SU-DHL-6 (cell line): ENCODE results near the gene DPP4.

Experiments used
- H2AFZ ChIP-seq: fragments of 200-600 bp; sonication (generic); 2 replicates; pipeline ENCODE4 v1.6.1; 2014; ENCODE audit warnings: low read depth, mild to moderate bottlenecking, moderate library complexity, mixed read lengths, antibody characterized with exemption, low read length; ENCODE audit not compliant: severe bottlenecking
- H3F3A ChIP-seq: fragments of 200-600 bp; shearing (Covaris generic); 2 replicates; pipeline ENCODE4 v1.6.0; 2016; ENCODE audit warnings: antibody characterized with exemption, mild to moderate bottlenecking; ENCODE audit not compliant: insufficient read depth
- H3K27ac ChIP-seq: fragments of 200-600 bp; sonication (generic); 2 replicates; pipeline ENCODE4 v1.5.1; 2016; ENCODE audit warnings: low read depth, mild to moderate bottlenecking, low read length, moderate library complexity, mixed read lengths
- H3K27me3 ChIP-seq: fragments of 200-600 bp; sonication (generic), shearing (Covaris generic); 2 replicates; pipeline ENCODE4 v1.6.0; 2014; ENCODE audit warnings: mild to moderate bottlenecking, low read length
- H3K36me3 ChIP-seq: fragments of 200-600 bp; sonication (generic); 2 replicates; pipeline ENCODE4 v1.6.1; 2014; ENCODE audit warnings: mild to moderate bottlenecking, low read length, mixed read lengths
- H3K4me2 ChIP-seq: fragments of 300-600, 200-600 bp; shearing (Covaris generic), sonication (generic); 2 replicates; pipeline ENCODE4 v1.6.0; 2014; ENCODE audit warnings: low read length, low read depth, mild to moderate bottlenecking; ENCODE audit not compliant: poor library complexity, severe bottlenecking
- H3K4me3 ChIP-seq: fragments of 200-600 bp; sonication (generic); 2 replicates; pipeline ENCODE4 v1.5.1; 2014; ENCODE audit warnings: antibody characterized with exemption, low read length, mild to moderate bottlenecking, mixed read lengths; ENCODE audit not compliant: insufficient read depth, poor library complexity, severe bottlenecking
- H3K79me2 ChIP-seq: fragments of 200-600 bp; sonication (generic); 2 replicates; pipeline ENCODE4 v1.6.1; 2014; ENCODE audit warnings: mild to moderate bottlenecking, low read length, moderate library complexity; ENCODE audit not compliant: insufficient read depth
- H3K9ac ChIP-seq: fragments of 200-600 bp; sonication (generic); 2 replicates; pipeline ENCODE4 v1.7.0; 2014; ENCODE audit warnings: mild to moderate bottlenecking, low read length
- H3K9me2 ChIP-seq: fragments of 200-600 bp; sonication (generic); replicated peaks from 2 replicates; pipeline ENCODE4 v1.6.1; 2014; ENCODE audit warnings: low read length; ENCODE audit not compliant: insufficient read depth
- H3K9me3 ChIP-seq: fragments of 200-600 bp; sonication (generic); 2 replicates; pipeline ENCODE4 v1.6.1; 2014; ENCODE audit warnings: low read length, mixed read lengths; ENCODE audit not compliant: insufficient read depth
- H4K20me1 ChIP-seq: fragments of 200-600 bp; sonication (generic); 2 replicates; pipeline ENCODE4 v1.6.1; 2014; ENCODE audit warnings: low read depth, mild to moderate bottlenecking, antibody characterized with exemption, low read length, moderate library complexity, mixed read lengths
- CTCF ChIP-seq: fragments of 200-600 bp; sonication (generic); IDR thresholded peaks from one replicate; pipeline ENCODE4 v1.5.1; 2017; ENCODE audit warnings: antibody characterized with exemption, mild to moderate bottlenecking, low read length, moderate library complexity; ENCODE audit not compliant: insufficient read depth, poor library complexity, severe bottlenecking
- EZH2phosphoT487 ChIP-seq: fragments of 200-600 bp; sonication (generic), shearing (Covaris generic); conservative IDR thresholded peaks from 2 replicates; pipeline ENCODE4 v1.6.1; 2018; ENCODE audit warnings: mild to moderate bottlenecking, antibody characterized with exemption, low read length, moderate library complexity, mixed read lengths

The DPP4 gene

GRCh38 chr2:162073888-162074631, at the start of gene DPP4:
DPP4 (minus strand) TSS chr2:162074215; CDS start chr2:162073981, 234 bp downstream.
- no peak for TF ChIP-seq EZH2phosphoT487
- TF ChIP-seq CTCF = no peak
- no peaks in the 10 kb centered on the region for H3K79me2 ChIP-seq
- H2AFZ ChIP-seq = no peak within 1 kb of the TSS
- H3K36me3 ChIP-seq = no peaks in the 10 kb centered on the region
- no peaks in the 10 kb centered on the region for H3F3A ChIP-seq
- H3K9ac ChIP-seq = no peak within 1 kb of the TSS
- no peaks in the 10 kb centered on the region; the same call in 1 of the 2 replicates for H3K9me3 ChIP-seq
- H3K27me3 ChIP-seq = no peaks in the 10 kb centered on the region
- no peaks in the 10 kb centered on the region for H3K9me2 ChIP-seq
- no peaks in the 10 kb centered on the region for H4K20me1 ChIP-seq
- no peak within 1 kb of the TSS for H3K4me3 ChIP-seq
- no peak within 1 kb of the TSS for H3K4me2 ChIP-seq
- no peak within 1 kb of the TSS for H3K27ac ChIP-seq

DNA sequence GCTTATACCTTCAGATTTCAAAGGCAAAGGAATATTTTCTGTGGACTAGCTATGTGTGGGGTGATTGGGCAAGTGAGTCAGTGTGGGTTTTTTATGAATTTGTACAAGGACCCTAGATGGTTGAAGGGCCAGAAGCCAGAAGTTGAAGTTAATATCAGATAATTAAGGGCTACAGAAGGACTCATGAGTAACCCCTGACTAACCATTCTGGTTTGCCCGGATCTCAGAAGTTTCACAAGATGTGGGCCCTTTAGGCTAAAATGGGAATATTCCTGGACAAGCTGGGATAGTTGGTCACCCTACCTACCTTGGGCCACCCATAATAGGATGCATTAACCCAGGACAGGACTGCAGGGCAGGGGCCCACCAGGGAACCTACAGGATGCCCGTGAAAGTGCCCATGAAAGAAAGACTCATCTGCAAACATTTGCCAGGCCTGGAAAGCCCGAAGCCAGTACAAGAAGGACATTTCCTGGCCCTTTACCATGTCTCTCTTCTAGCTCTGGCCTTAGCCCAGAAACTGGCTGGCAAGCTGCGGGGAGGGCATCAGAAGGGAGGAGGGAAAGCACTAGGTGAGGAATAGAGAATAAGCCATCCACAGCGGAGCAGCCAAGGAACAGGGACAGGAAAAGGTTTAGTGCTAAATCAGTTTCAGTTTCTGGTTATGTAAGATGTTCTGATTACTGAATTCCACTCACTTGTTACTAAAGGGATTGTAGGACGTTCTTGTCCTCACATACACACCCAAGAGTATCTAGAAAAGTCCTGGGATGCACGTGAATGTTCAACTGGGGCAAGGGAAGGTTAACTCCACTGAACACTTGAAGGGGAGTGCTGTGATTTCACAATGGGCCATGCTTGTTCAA, 44.4 kb upstream of the DPP4 start:
- Histone ChIP-seq H4K20me1 (no peaks in the 10 kb centered on the region), H3K4me3 (no peak overlapping the region), H3K9ac (no peak overlapping the region), H3K79me2 (no peaks in the 10 kb centered on the region), H3K36me3 (no peaks in the 10 kb centered on the region), H3K27me3 (no peaks in the 10 kb centered on the region), H3K9me2 (no peaks in the 10 kb centered on the region), H3K27ac (no peak overlapping the region), H2AFZ (no peak overlapping the region), H3K4me2 (no peak overlapping the region), H3K9me3 (no peaks in the 10 kb centered on the region), H3F3A (no peaks in the 10 kb centered on the region)
- TF ChIP-seq EZH2phosphoT487 = no peak
- no peak for TF ChIP-seq CTCF

DNA sequence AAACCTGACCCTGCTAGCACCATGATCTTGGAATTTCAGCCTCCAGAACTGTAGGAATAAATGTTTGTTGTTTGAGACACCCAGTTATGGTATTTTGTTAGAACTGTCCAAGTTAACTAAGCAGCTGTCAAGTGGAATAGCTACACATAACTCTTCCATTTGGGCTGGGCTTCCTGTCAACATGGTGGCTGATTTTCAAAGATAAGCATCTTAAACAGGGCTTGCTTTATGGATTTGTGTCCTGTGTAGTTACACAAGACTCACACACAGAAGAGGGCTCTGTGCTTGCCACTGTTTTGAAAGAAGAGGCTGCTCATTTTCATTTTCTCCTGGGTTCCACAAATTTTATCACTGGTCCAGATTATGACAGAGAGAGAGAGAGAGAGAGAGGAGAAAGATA, 42.3 kb upstream of the DPP4 start:
- H3K36me3 ChIP-seq = no peaks in the 10 kb centered on the region
- no peak overlapping the region for H3K4me2 ChIP-seq
- no peak for TF ChIP-seq EZH2phosphoT487
- TF ChIP-seq CTCF = no peak
- no peaks in the 10 kb centered on the region for H3F3A ChIP-seq
- H3K4me3 ChIP-seq = no peak overlapping the region
- no peaks in the 10 kb centered on the region for H3K79me2 ChIP-seq
- H3K9me3 ChIP-seq = no peaks in the 10 kb centered on the region
- H3K9me2 ChIP-seq = no peaks in the 10 kb centered on the region
- H3K27me3 ChIP-seq = no peaks in the 10 kb centered on the region
- no peaks in the 10 kb centered on the region for H4K20me1 ChIP-seq
- H2AFZ ChIP-seq = no peak overlapping the region
- H3K27ac ChIP-seq = no peak overlapping the region
- H3K9ac ChIP-seq = no peak overlapping the region
